Right lobe of liver (tissue), 4 donors: ENCODE measurements around the gene RALY.

Experiments
- POLR2A ChIP-seq: fragments of 450-650 bp; IDR thresholded peaks from one replicate; pipeline ENCODE4 v1.6.1; 2017; ENCODE audit warnings: antibody characterized with exemption, mild to moderate bottlenecking
- TF ChIP-seq, protein P1 (sequence below), 4 donors: fragments of 200-600 bp in 3 of 4; fragments of 450-650 bp in 1 of 4; IDR thresholded peaks; one replicate each; pipeline versions ENCODE4 v1.5.1 to v1.8.0; 2016 to 2022; ENCODE audit warnings: antibody characterized with exemption in 4 of 4, mild to moderate bottlenecking in 2 of 4
- donor health status: DM: no; HTN: no; CAD: no.
- donor health status: DM: no; HTN: no; CAD: no.
- donor health status: DM: no; HTN: yes; CAD: no.

DNA sequence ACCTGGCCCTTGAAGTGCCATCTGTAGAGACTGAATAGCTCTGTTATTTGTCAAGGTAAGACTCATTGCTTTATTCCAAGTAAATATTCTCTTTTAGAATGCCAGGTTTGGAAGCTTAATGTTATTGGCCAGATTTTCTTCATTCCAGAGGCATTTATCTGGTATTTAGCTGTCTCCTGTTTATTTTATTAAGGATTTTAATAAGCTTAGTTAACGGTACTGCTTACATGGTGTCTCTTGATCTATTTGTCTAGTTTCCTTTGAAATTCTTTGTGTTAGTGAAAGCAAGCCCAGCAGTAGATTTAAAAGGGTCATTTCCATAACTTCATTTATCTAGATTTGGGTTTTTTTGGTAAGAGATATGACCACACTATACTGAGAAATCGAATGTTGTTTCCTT, 7.7 kb downstream of the RALY start:
- TF ChIP-seq, protein P1, sequence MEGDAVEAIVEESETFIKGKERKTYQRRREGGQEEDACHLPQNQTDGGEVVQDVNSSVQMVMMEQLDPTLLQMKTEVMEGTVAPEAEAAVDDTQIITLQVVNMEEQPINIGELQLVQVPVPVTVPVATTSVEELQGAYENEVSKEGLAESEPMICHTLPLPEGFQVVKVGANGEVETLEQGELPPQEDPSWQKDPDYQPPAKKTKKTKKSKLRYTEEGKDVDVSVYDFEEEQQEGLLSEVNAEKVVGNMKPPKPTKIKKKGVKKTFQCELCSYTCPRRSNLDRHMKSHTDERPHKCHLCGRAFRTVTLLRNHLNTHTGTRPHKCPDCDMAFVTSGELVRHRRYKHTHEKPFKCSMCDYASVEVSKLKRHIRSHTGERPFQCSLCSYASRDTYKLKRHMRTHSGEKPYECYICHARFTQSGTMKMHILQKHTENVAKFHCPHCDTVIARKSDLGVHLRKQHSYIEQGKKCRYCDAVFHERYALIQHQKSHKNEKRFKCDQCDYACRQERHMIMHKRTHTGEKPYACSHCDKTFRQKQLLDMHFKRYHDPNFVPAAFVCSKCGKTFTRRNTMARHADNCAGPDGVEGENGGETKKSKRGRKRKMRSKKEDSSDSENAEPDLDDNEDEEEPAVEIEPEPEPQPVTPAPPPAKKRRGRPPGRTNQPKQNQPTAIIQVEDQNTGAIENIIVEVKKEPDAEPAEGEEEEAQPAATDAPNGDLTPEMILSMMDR (IDR thresholded peaks at IDR 0.05): no peak
- TF ChIP-seq POLR2A: no peak
